Measurements from ENCODE around the gene AOPEP. TPM values are rescaled to one million over a fixed set of nuclear protein-coding genes. Genes with fewer than 3 reads are reported as not detected.

AOPEP gene
- total and polyA plus RNA-seq, 11 donors: 105 to 310 (median 185) TPM

DNA sequence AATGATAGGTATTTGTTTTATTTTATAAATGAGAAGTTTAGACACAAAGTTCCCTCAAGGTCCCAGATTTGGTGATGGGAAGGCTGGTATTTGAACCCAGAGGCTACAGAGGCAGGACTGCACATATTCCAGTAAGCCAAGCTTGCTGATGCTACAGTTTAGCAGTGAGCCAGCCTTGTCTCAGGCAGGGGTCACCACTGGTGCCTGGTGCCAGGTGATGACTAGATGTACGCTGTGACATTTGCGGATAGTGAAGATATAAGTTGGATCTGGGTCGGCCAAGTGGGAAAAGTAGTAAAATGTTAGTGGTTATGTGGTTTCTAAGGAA, 143.9 kb downstream of the AOPEP start:
- intact Hi-C loops (cut with DNase I): loop anchor here in 7 of 10 donors (2.0 to 10.0 kb wide), 6 partner anchors 63 to 137 kb away; no protein-coding TSS in a partner anchor
- no peak overlapping the region for H3K4me3 ChIP-seq
- no peaks in the 10 kb centered on the region for H3K36me3 ChIP-seq
- DNase-seq (peak in 2 of 5 donors; percentile 10 to 45), ATAC-seq (peak in 2 of 4 donors; percentile 2 to 18)
- WGBS, 4 donors: 58 to 74% (median 61%) methylated on average over 3 of the region's 3 CpGs
- no peaks in the 10 kb centered on the region for H3K9me3 ChIP-seq
- peaks cover 7 to 96% (median 71%) of the 10 kb centered on the region in 12 donors for H3K4me1 ChIP-seq
- H3K27me3 ChIP-seq: no peaks in the 10 kb centered on the region
- H3K27ac ChIP-seq: peak overlapping the region; percentile 33 to 93 (median 88)
- TF ChIP-seq, protein P1, sequence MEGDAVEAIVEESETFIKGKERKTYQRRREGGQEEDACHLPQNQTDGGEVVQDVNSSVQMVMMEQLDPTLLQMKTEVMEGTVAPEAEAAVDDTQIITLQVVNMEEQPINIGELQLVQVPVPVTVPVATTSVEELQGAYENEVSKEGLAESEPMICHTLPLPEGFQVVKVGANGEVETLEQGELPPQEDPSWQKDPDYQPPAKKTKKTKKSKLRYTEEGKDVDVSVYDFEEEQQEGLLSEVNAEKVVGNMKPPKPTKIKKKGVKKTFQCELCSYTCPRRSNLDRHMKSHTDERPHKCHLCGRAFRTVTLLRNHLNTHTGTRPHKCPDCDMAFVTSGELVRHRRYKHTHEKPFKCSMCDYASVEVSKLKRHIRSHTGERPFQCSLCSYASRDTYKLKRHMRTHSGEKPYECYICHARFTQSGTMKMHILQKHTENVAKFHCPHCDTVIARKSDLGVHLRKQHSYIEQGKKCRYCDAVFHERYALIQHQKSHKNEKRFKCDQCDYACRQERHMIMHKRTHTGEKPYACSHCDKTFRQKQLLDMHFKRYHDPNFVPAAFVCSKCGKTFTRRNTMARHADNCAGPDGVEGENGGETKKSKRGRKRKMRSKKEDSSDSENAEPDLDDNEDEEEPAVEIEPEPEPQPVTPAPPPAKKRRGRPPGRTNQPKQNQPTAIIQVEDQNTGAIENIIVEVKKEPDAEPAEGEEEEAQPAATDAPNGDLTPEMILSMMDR (IDR thresholded peaks at IDR 0.05): no peak
- TF ChIP-seq POLR2A (IDR thresholded peaks at IDR 0.05): no peak

- Histone ChIP-seq H3K4me3 (no peak overlapping the region), H3K36me3 (no peaks in the 10 kb centered on the region), H3K27ac (peak overlapping the region; percentile 33 to 93 (median 88)), H3K27me3 (no peaks in the 10 kb centered on the region), H3K4me1 (peaks cover 7 to 90% (median 65%) of the 10 kb centered on the region in 12 donors), H3K9me3 (no peaks in the 10 kb centered on the region)
- ATAC-seq: peak; percentile 75 to 91 (median 86)
- TF ChIP-seq, protein P1 (IDR thresholded peaks at IDR 0.05): no peak
- peak in 1 of 2 donors; percentile 56 for TF ChIP-seq POLR2A (IDR thresholded peaks at IDR 0.05)
- peak in 4 of 5 donors; percentile 75 to 82 (median 78) for DNase-seq
- intact Hi-C loops (cut with DNase I): loop anchor here in 7 of 10 donors (2.0 to 10.0 kb wide), 6 partner anchors 64 to 136 kb away; no protein-coding TSS in a partner anchor
- WGBS, 4 donors: 56 to 60% (median 57%) methylated on average over 8 of the region's 8 CpGs
Observed at GRCh38 chr9:94870793-94871558, 144.5 kb downstream of the AOPEP start.

DNA sequence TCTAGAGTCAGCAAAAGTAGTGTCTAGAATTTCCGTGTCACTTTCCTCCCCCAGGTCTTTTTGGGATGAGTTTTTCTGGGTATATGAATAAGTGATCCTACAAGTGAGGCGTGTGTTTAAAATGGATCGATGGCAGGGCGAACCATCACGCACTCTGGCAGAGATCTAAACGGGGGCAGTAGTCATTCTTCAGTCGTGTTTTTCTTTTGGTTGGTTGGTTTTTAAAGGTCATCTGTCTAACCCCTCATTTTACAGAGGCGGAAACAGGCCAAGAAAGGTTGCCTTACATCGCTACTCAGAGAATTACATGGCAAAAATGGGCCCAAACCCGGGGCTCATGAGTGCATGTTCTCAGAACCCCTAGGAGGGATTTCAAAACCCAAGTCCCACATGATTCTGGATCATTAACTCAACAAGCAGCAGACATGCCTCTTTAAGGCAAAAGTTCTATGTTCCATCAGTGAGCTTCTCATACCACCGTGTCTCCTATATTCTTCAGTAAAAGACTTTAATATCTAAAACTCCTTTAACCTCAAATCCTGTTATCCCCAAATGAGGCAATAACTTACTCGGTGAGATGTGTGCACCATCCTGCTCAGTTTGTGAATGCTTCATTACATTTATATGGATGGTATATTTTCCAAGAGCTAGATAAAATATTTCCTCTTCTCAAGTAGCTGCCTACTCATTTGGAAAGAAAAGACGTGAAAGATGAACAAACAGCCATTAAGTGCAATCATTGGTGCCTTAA, 145.8 kb downstream of the AOPEP start:
- intact Hi-C loops (cut with DNase I): loop anchor here in 5 of 10 donors (5.0 to 10.0 kb wide), 4 partner anchors 65 to 135 kb away; no protein-coding TSS in a partner anchor
- Histone ChIP-seq H3K9me3 (no peaks in the 10 kb centered on the region), H3K4me3 (no peak overlapping the region), H3K36me3 (no peaks in the 10 kb centered on the region), H3K4me1 (peaks cover 7 to 77% (median 53%) of the 10 kb centered on the region in 12 donors), H3K27me3 (no peaks in the 10 kb centered on the region), H3K27ac (peak overlapping the region in 11 of 12 donors; percentile 26 to 93 (median 88))
- DNase-seq (no peak), ATAC-seq (no peak)
- WGBS, 4 donors: 88 to 93% (median 90%) methylated on average over 13 of the region's 13 CpGs
- TF ChIP-seq POLR2A (IDR thresholded peaks at IDR 0.05): no peak
- TF ChIP-seq, protein P1 (IDR thresholded peaks at IDR 0.05): no peak

All from heart left ventricle (tissue), 16 donors.